ENCODE data around the gene SMIM34.
"Not testable (repeated sequence)": the region's sequence is repeated elsewhere in the genome, so short reads cannot be mapped to it uniquely, and the experiment has no call there.

GRCh38 chr21:34417448-34418077 is 6.2 kb downstream of the SMIM34 start:
- not testable (repeated sequence) for TF ChIP-seq CTCF (conservative IDR thresholded peaks at IDR 0.05; ENCODE audit: low read length); EZH2phosphoT487 (IDR thresholded peaks at IDR 0.05; ENCODE audit: borderline replicate concordance, low read depth, low read length)
